Gastroesophageal sphincter (tissue), 3 donors: Measurements from ENCODE around the gene PSMB7.

Experiments used
- CTCF ChIP-seq, 4 experiments: fragments of 200-600 bp in 2 of 4; fragments of 450-650 bp in 2 of 4; sonication (generic) in 1 of 4; IDR thresholded peaks; one replicate each; pipeline ENCODE4 v1.5.1; 2017 to 2019; ENCODE audit warnings: antibody characterized with exemption in 4 of 4, mild to moderate bottlenecking in 2 of 4, moderate library complexity in 2 of 4
- POLR2A ChIP-seq, 2 donors: fragments of 450-650 bp; IDR thresholded peaks; one replicate each; pipeline ENCODE4 v1.6.1; 2017; ENCODE audit warnings: antibody characterized with exemption in 2 of 2, mild to moderate bottlenecking in 2 of 2, moderate library complexity in 1 of 2

- TF ChIP-seq CTCF (IDR thresholded peaks at IDR 0.05) = no peak
- TF ChIP-seq POLR2A (IDR thresholded peaks at IDR 0.05) = no peak
These were observed 48.6 kb downstream of the PSMB7 start for GRCh38 chr9:124366476-124367220.
